GM19452 (cell line): Measurements from ENCODE around the gene TRPV4.

Source experiments
- ATAC-seq: cut with Tn5 transposase; IDR thresholded peaks from one replicate; pipeline ENCODE4 v1.9.1; 2021; ENCODE audit not compliant: unreplicated experiment

TRPV4 gene

GRCh38 chr12:109764776-109765445 lies 68.3 kb downstream of the TRPV4 start:
- no peak for ATAC-seq

- no peak for ATAC-seq
Observed at GRCh38 chr12:109764123-109764522, 69.1 kb downstream of the TRPV4 start.

- no peak for ATAC-seq
Observed at GRCh38 chr12:109763201-109763841, 69.9 kb downstream of the TRPV4 start.

GRCh38 chr12:109762673-109763191 lies 70.5 kb downstream of the TRPV4 start:
- no peak for ATAC-seq

- ATAC-seq, result no peak
Observed at GRCh38 chr12:109762071-109762672, 71.0 kb downstream of the TRPV4 start.

- ATAC-seq, result no peak
Observed at GRCh38 chr12:109760930-109761921, 72.0 kb downstream of the TRPV4 start.

- no peak for ATAC-seq
Observed at GRCh38 chr12:109760031-109760929, 72.9 kb downstream of the TRPV4 start.

GRCh38 chr12:109759595-109759994 lies 73.6 kb downstream of the TRPV4 start:
- ATAC-seq, result no peak

GRCh38 chr12:109758426-109759420 lies 74.5 kb downstream of the TRPV4 start:
- no peak for ATAC-seq

- ATAC-seq, result no peak
Observed at GRCh38 chr12:109757671-109758265, 75.4 kb downstream of the TRPV4 start.

- ATAC-seq, result no peak
Observed at GRCh38 chr12:109756457-109756856, 76.7 kb downstream of the TRPV4 start.

- no peak for ATAC-seq
Observed at GRCh38 chr12:109753959-109754358, 79.2 kb downstream of the TRPV4 start.

- ATAC-seq, result no peak
Observed at GRCh38 chr12:109753054-109753401, 80.2 kb downstream of the TRPV4 start.

- no peak for ATAC-seq
Observed at GRCh38 chr12:109752117-109753053, 80.8 kb downstream of the TRPV4 start.

- no peak for ATAC-seq
Observed at GRCh38 chr12:109744986-109745942, 87.9 kb downstream of the TRPV4 start.

- ATAC-seq, result no peak
Observed at GRCh38 chr12:109744026-109744425, 89.2 kb downstream of the TRPV4 start.
